Transverse colon (tissue), 4 donors: ENCODE measurements around the gene ST6GAL1.

Experiments
- CTCF ChIP-seq, 5 experiments: fragments of 200-600 bp in 3 of 5; fragments of 450-650 bp in 2 of 5; sonication (generic) in 3 of 5; IDR thresholded peaks; 1 replicate in 2 of 5; 2 replicates in 3 of 5; pipeline ENCODE4 v1.5.1; 2016 to 2017; ENCODE audit warnings: antibody characterized with exemption in 5 of 5, inconsistent platforms in 3 of 5, mild to moderate bottlenecking in 2 of 5, moderate library complexity in 1 of 5
- POLR2A ChIP-seq: fragments of 450-650 bp; IDR thresholded peaks from one replicate; pipeline ENCODE4 v1.6.1; 2016; ENCODE audit warnings: antibody characterized with exemption, mild to moderate bottlenecking, moderate library complexity
- POLR2AphosphoS5 ChIP-seq, 3 donors: sonication (generic); formaldehyde crosslinking; IDR thresholded peaks; one replicate each; pipeline ENCODE4 v1.6.1; 2016; ENCODE audit warnings: antibody characterized with exemption in 3 of 3

DNA sequence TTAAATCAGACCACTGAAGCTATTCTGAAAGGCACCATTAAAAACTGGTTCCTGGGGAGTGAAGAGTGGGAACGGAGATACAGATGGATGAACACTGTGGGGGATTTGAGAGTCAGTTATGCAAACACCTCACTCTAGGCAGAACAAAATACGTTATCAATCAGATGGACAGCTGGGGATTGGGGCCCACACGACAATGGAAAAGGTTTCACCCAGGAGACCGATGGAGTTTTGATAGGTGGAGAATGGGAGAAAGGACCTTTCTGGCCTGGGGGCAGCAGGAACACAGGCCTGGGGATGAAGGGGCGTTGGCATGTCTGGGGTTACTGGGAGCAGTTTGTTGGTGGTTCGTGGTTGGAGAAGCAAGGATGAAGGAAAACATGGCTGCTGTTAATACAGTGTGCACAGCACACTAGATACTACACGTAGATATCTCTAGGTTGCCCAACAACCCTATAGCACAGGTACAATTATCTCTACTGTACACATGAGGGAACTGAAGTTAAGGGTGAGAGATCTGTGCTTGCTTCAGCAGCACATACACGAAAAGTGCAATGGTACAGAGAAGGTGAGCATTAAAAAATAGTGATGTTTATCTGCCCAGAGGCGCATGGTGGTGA lies 16.5 kb downstream of the ST6GAL1 start:
- TF ChIP-seq POLR2AphosphoS5 (IDR thresholded peaks at IDR 0.05) (no peak), CTCF (IDR thresholded peaks at IDR 0.05) (no peak), POLR2A (no peak)
